Spleen (tissue), 7 donors: Measurements from ENCODE around the gene LNX1.

ENCODE experiments used
- POLR2A ChIP-seq, 3 donors: fragments of 450-650 bp; IDR thresholded peaks; one replicate each; pipeline ENCODE4 v1.5.1; 2017; ENCODE audit warnings: antibody characterized with exemption in 3 of 3, mild to moderate bottlenecking in 1 of 3
- TF ChIP-seq, protein P1 (sequence below), 11 experiments: fragments of 200-600 bp in 7 of 11; fragments of 450-650 bp in 4 of 11; sonication (generic) in 4 of 11; IDR thresholded peaks in 8 of 11; conservative IDR thresholded peaks in 3 of 11; 1 replicate in 7 of 11; 2 replicates in 4 of 11; pipeline versions ENCODE4 v1.4.0 to v1.8.0; 2016 to 2021; ENCODE audit warnings: antibody characterized with exemption in 11 of 11, inconsistent platforms in 4 of 11, mild to moderate bottlenecking in 1 of 11
- donor health status: DM: no; HTN: no; CAD: no; lungs with moderate emphysema.
- donor health status: DM: no; HTN: no; CAD: no.
- donor health status: DM: no; HTN: no; CAD: no.

DNA sequence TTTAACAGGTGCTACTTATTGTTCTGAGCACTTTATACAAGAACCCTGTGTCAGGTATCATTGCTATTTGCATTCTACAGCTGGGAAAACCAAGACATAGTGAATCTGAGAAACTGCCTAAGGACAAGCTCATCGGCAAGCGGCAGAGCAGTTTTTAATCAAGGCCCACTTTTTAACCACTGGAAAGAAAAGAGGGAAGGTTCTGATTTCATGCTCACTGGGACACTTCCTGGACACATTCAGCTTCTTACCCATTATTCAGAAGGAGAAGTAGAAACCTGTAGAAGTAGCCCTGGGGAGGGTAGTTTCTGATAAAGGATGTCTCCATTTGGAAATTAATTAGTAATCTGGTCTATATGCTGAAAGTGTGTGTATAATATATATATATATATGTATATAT is 2.5 kb upstream of the LNX1 start:
- TF ChIP-seq, protein P1, sequence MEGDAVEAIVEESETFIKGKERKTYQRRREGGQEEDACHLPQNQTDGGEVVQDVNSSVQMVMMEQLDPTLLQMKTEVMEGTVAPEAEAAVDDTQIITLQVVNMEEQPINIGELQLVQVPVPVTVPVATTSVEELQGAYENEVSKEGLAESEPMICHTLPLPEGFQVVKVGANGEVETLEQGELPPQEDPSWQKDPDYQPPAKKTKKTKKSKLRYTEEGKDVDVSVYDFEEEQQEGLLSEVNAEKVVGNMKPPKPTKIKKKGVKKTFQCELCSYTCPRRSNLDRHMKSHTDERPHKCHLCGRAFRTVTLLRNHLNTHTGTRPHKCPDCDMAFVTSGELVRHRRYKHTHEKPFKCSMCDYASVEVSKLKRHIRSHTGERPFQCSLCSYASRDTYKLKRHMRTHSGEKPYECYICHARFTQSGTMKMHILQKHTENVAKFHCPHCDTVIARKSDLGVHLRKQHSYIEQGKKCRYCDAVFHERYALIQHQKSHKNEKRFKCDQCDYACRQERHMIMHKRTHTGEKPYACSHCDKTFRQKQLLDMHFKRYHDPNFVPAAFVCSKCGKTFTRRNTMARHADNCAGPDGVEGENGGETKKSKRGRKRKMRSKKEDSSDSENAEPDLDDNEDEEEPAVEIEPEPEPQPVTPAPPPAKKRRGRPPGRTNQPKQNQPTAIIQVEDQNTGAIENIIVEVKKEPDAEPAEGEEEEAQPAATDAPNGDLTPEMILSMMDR (IDR thresholded peaks at IDR 0.05 in 8 of 11, conservative IDR thresholded peaks at IDR 0.05 in 3 of 11) = no peak
- TF ChIP-seq POLR2A (IDR thresholded peaks at IDR 0.05) = no peak
